Activated B cell treated with CpG ODN at 0.5 μM for 24 hours (primary cell): ENCODE data around the gene PCGF6. TPM values are rescaled to one million over a fixed set of nuclear protein-coding genes. Genes with fewer than 3 reads are reported as not detected.

Source experiments
- ATAC-seq: fragments of 200-7000 bp; cut with Tn5 transposase; one replicate; pipeline ENCODE4 v1.10.0; 2021; ENCODE audit warnings: low read depth, mild to moderate bottlenecking, moderate library complexity
- CTCF ChIA-PET: fragments of 350-600 bp; sonication (Branson Sonifier 250); formaldehyde crosslinking; loops from one replicate; lab custom pipeline; 2021; ENCODE audit warnings: antibody characterized with exemption; lab: Charles Lee
- POLR2A ChIA-PET: fragments of 350-600 bp; sonication (Branson Sonifier 250); formaldehyde crosslinking; loops from one replicate; lab custom pipeline; 2021; ENCODE audit warnings: antibody characterized with exemption; lab: Charles Lee
- DNase-seq: peaks from one replicate; pipeline ENCODE4 v3.0.0; 2022
- H3K27ac Mint-ChIP-seq: one replicate; pipeline ENCODE4 v1.8.0; 2020; ENCODE audit warnings: mixed read lengths
- H3K27me3 Mint-ChIP-seq: one replicate; pipeline ENCODE4 v1.8.0; 2021; ENCODE audit warnings: mixed read lengths
- H3K36me3 Mint-ChIP-seq: one replicate; pipeline ENCODE4 v1.8.0; 2021; ENCODE audit warnings: low read depth, mixed read lengths
- H3K4me1 Mint-ChIP-seq: one replicate; pipeline ENCODE4 v1.8.0; 2021; ENCODE audit warnings: mixed read lengths
- H3K4me3 Mint-ChIP-seq: one replicate; pipeline ENCODE4 v1.8.0; 2020; ENCODE audit warnings: mild to moderate bottlenecking, mixed read lengths
- H3K9me3 Mint-ChIP-seq: one replicate; pipeline ENCODE4 v1.8.0; 2020; ENCODE audit warnings: mixed read lengths
- intact Hi-C: fragments of 100-400 bp; cut with micrococcal nuclease; formaldehyde crosslinking; loops from one replicate; pipeline ENCODE4 v1.15.1; 2024
- total RNA-seq: library from RNA; stranded (reverse); gene quantifications from 2 replicates; pipeline ENCODE4 v1.2.3, GENCODE V29; 2022
- TF ChIP-seq, protein P1 (sequence below): fragments of 200-600 bp; IDR thresholded peaks from one replicate; pipeline ENCODE4 v1.8.0; 2022; ENCODE audit warnings: antibody characterized with exemption, mild to moderate bottlenecking

The PCGF6 gene
- total RNA-seq, 1 donor from 2014 or later, result 7.3 TPM

- DNase-seq (no peak), ATAC-seq (no peak)
- ChIA-PET CTCF (no interaction called here), POLR2A (no interaction called here)
- Mint-ChIP-seq H3K36me3 (peaks cover 4% of the 10 kb centered on the region), H3K27ac (no peak overlapping the region), H3K4me1 (no peaks in the 10 kb centered on the region), H3K4me3 (no peak overlapping the region), H3K9me3 (peaks cover 4% of the 10 kb centered on the region), H3K27me3 (peaks cover 7% of the 10 kb centered on the region)
- TF ChIP-seq, protein P1, sequence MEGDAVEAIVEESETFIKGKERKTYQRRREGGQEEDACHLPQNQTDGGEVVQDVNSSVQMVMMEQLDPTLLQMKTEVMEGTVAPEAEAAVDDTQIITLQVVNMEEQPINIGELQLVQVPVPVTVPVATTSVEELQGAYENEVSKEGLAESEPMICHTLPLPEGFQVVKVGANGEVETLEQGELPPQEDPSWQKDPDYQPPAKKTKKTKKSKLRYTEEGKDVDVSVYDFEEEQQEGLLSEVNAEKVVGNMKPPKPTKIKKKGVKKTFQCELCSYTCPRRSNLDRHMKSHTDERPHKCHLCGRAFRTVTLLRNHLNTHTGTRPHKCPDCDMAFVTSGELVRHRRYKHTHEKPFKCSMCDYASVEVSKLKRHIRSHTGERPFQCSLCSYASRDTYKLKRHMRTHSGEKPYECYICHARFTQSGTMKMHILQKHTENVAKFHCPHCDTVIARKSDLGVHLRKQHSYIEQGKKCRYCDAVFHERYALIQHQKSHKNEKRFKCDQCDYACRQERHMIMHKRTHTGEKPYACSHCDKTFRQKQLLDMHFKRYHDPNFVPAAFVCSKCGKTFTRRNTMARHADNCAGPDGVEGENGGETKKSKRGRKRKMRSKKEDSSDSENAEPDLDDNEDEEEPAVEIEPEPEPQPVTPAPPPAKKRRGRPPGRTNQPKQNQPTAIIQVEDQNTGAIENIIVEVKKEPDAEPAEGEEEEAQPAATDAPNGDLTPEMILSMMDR, result no peak
- intact Hi-C loops, result no loop called here
These were observed 96.8 kb downstream of the PCGF6 start for GRCh38 chr10:103254113-103254512.

Other genes starting within 250 kb of the PCGF6 start
- gene NT5C2, start 157.9 kb downstream of the PCGF6 start, total RNA-seq, result 53.3 and 60.4 TPM in 2 replicates
- not detected in 2 replicates for gene RPEL1, start 105.3 kb downstream of the PCGF6 start, total RNA-seq
- gene INA, start 74.0 kb downstream of the PCGF6 start, total RNA-seq, result not detected in 2 replicates
- gene TAF5, start 16.8 kb upstream of the PCGF6 start, total RNA-seq, result 3.6 and 3.8 TPM in 2 replicates
- 208 and 223 TPM in 2 replicates for gene ATP5MK, start 45.3 kb upstream of the PCGF6 start, total RNA-seq
- 65.4 and 66.0 TPM in 2 replicates for gene PDCD11, start 45.5 kb upstream of the PCGF6 start, total RNA-seq
- 17.5 and 21.4 TPM in 2 replicates for gene CALHM2, start 101.2 kb upstream of the PCGF6 start, total RNA-seq
- gene CALHM1, start 107.8 kb upstream of the PCGF6 start, total RNA-seq, result 0.40 and 0.42 TPM in 2 replicates
- not detected in 2 replicates for gene CALHM3, start 128.1 kb upstream of the PCGF6 start, total RNA-seq
- gene NEURL1, start 142.6 kb upstream of the PCGF6 start, total RNA-seq, result 0.61 and 0.93 TPM in 2 replicates